NCI-H1105 (cell line): ENCODE data around the gene PSME3IP1.

Source experiments
- DNase-seq: peaks from one replicate; lab custom pipeline; 2025; lab: John Stamatoyannopoulos, UW

Gene PSME3IP1

GRCh38 chr16:57144027-57144426 lies 41.8 kb downstream of the PSME3IP1 start:
- no peak for DNase-seq

- DNase-seq: no peak
Measured at GRCh38 chr16:57143149-57143921, 42.5 kb downstream of the PSME3IP1 start.

DNA sequence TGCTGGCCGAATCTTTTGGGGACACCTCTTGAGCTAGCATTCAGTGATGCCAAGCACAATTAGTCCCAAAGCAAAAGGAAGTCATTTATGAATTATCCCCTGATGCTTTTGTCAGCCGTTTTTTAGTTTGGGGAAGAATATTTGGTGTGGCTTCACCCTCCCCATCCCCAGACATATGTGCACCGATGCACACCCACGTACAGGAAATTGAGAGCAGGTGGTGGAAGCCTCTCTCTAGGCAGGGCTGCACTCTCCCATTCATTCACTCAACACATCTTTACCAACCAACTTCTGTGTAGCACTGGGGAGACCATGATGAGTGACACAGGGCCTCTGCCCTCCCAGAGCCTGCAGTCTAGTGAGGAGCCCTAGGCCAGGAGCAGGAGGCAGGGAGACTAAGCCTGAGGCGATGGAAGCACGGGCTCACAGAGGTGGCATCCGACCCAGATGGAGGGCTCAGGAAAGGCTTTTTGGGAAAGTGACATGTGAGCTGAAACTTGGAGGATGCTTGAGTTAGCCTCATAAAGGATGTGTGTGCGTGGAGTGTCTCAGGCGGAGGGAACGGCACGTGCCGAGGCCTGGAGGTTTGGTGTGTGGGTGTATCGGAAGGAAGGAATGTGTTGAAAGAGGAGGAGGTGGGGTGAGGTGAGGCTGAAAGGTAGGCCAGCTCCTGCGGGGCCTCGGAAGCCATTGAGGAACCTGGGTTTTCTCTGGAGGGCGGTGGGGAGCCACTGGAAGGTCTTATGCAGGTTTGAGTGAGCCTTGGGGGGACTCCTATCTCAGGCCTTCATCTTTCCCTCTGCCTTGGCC lies 43.8 kb downstream of the PSME3IP1 start:
- no peak for DNase-seq

GRCh38 chr16:57140931-57141668 lies 44.7 kb downstream of the PSME3IP1 start:
- no peak for DNase-seq

GRCh38 chr16:57138281-57138935 lies 47.4 kb downstream of the PSME3IP1 start:
- DNase-seq: no peak

DNA sequence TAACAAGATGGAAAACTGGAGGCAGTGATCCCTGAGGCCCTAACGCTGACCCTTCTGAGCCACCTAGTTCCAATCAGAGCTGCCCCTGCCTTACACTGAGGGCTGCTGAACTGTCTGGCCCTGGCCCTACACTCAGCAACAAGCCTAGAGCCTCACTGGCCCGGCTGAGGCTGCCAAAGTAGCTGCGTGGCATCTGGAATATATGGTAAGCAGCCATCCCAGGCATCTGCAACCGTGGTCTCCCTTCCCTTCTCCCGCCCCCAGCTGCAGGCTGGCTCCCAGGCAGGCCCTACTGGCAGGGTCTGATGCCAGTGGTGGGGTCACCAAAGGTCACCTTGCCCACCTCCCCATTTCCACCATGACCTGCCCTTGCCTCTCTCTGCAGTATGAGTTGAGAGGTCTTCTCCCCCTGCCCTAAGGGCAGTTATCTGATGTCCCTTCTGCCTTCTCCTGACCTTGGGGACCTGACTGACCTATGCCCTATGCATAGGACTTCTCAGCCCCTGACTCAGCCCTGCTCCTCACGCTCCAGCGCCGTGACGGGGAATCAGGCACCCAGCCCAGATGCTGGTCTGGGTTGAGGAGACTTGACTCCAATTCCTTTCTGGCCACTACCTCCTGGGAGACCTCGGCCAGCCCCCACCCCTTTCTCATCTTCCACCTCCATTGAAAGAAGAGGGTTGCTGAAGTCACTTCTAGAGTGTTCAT lies 48.1 kb downstream of the PSME3IP1 start:
- DNase-seq: no peak

DNA sequence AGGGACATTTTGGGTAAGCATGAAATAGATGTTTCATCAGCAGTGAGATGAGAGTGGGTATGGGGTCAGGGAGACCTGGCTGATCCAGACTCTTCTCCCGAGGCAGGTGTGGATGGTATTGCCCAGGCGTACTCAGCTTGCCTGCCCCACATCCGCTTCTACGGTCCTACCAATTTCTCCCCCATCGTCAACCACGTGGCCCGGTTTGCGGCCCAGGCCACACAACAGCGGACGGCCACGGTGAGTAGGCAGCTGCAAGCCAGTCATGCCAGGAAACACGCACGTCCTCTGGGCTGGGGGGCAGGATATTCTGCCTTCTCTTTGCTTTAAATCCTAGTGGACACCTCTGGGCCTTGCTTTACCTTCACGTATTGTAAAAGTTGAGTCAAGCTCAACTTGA lies 48.8 kb downstream of the PSME3IP1 start:
- no peak for DNase-seq

DNA sequence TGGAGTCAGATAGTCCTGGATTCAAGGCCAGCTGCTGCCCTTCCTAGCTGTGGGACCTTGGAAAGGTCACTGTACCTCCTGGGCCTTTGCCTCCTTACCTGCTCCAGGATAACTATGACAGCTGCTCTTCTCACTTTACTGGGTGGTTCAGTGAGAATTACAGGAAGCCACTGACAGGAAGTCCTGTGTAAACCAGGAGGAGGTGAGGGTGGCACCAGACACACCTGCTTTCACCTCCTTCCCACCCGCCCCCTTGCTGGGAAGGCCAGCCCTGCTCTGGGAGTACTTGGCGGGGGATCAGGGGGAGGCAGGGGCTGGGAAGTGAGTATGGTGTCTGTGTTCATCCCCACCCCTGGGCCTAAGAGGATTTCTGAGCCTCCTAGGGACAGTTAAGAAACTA lies 50.9 kb downstream of the PSME3IP1 start:
- DNase-seq: no peak

- DNase-seq: no peak
Measured at GRCh38 chr16:57133886-57134285, 52.0 kb downstream of the PSME3IP1 start.

- no peak for DNase-seq
Measured at GRCh38 chr16:57133031-57133430, 52.8 kb downstream of the PSME3IP1 start.

- no peak for DNase-seq
Measured at GRCh38 chr16:57132470-57132869, 53.4 kb downstream of the PSME3IP1 start.

DNA sequence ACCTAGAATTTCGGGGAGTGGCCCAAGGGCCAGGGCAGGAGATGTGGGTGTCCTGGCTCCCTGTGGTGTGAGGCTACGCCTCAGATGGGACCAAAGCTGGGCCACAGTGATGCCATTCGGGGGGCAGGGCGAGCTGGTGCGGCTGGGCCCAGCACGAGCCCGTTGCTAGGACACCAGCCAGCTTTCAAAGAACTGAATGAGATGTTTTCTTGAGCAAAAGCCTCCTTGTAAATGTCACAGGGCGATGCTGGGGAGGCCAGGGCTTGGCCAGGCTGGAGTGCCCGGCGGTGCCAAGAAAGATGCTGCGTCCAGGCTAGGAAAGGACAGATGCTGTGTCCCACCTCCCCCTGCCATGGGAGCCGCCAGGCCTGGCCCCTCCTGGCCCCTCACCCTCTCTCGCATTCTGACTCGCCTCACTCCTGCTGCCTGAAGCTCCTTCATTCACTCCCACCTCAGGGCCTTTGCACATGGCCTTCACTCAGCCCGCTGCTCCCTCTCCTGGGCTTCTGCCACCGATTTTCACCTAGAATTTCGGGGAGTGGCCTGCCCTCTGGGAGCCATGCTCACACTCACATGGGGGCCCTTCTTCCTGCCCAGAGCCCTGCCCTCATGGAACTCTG lies 54.4 kb downstream of the PSME3IP1 start:
- no peak for DNase-seq

DNA sequence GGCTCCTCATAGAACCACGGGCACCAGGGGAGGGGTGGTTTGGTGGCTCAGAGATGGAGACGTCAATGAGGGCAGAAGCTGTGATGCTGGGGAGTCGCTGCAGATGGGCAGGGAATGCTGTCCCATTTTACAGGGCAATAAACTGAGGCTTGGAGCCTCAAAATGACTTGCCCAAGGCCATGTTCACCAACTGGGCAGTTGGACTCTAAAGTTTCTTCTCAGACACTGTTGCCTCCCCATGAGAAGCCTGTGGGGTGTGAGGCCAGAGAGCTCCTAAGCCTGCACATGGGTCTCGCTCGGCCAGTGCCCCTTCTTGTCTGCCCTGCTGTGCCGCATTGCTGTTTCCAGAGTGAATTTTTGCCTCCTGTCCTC lies 54.9 kb downstream of the PSME3IP1 start:
- no peak for DNase-seq

GRCh38 chr16:57128771-57129389 lies 57.0 kb downstream of the PSME3IP1 start:
- DNase-seq: no peak

DNA sequence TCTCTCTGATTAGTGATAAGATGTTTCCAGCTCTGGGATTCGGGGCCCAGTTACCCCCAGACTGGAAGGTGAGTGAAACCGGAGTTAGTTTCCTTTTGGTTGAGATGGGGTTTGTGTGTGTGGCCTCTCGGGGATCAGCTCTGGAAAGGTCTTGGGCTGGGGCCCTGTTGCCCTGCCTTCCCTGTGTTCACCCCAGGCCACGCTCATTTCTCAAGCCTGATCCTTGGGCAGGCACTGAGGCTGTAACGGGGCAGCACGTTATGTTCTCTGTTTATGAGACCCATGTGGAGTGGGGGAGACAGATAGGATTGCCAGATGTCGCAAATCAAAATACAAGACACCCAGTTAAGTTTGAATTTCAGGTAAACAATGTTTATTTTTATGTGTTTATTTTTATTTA lies 58.0 kb downstream of the PSME3IP1 start:
- no peak for DNase-seq

- DNase-seq: no peak
Measured at GRCh38 chr16:57127037-57127763, 58.6 kb downstream of the PSME3IP1 start.

DNA sequence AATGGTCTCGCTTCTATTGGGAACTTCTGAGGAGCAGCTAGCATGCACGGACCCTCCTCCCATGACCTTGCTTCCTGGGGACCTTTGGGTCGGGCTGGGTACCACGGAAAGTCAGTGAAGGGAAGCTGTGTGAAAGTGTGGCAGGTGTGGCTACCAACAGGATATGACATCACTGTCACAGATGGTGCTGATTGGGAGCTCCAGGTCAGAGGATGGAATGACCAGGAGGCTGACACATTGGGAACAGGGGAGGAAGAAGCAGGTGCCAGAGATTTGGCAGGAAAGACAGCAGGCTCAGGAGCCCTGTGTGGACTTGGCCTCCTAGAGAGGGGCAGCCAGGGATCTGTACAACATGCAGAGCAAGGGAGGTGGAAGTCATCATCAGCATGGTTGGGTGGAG lies 59.4 kb downstream of the PSME3IP1 start:
- no peak for DNase-seq

- DNase-seq: no peak
Measured at GRCh38 chr16:57125969-57126368, 59.9 kb downstream of the PSME3IP1 start.

- no peak for DNase-seq
Measured at GRCh38 chr16:57125376-57125775, 60.5 kb downstream of the PSME3IP1 start.
